ENCODE results near the gene C16orf89.

C16orf89 gene

DNA sequence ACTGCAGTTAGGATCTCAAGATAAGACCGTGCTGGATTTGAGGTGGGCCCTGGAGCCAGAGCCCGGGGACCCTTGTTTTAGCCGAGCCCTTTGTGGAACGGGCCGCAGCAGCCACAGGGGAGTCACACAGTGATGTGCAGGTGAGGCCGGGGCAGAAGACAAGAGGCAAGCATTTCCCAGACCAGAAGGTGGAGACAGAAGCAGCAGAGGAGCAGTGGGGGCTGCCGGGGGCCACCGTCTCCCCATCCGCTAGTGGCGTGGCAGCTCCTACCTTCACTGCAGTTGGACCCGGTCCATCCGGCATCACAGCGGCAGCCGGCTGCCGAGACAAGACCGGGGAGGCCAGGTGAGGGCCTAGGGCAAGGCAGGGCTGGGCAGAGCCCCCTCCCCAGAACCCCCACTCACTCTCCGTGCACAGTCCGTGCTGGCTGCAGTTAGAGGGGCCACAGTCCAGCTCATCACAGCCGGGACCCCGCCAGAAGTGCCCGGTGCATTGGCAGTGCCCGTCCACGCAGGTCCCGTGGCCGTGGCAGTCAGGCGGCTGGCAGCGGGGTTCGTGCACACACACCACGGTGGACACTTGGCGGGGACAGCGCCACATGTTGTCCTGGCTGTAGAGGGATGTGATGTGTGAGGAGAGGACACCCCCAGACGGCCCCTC is 38.1 kb downstream of the C16orf89 start:
- DNase-seq = no peak

DNA sequence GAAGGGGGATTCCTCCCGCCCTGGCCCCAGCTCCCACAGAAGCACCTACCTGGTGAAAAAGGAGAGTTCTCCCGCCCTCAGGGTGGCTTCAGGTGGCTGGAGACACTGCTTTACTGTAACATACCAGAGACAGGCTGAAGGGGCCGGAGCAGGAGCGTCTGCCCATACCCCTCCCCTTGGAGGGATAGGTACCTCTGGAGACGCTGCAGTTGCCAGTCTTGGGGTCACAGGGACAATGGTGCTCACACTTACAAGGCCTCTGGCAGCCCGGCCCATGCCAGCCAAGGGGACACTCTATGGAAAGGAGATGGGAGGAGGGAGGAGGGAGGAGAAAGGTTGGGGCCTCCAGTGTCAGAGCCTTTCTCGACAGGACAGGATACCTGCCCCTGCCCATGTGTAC is 38.7 kb downstream of the C16orf89 start:
- no peak for DNase-seq

- no peak for DNase-seq
Measured at GRCh38 chr16:5026664-5027063, 39.1 kb downstream of the C16orf89 start.

- DNase-seq = no peak
Measured at GRCh38 chr16:5025171-5025632, 40.6 kb downstream of the C16orf89 start.

DNA sequence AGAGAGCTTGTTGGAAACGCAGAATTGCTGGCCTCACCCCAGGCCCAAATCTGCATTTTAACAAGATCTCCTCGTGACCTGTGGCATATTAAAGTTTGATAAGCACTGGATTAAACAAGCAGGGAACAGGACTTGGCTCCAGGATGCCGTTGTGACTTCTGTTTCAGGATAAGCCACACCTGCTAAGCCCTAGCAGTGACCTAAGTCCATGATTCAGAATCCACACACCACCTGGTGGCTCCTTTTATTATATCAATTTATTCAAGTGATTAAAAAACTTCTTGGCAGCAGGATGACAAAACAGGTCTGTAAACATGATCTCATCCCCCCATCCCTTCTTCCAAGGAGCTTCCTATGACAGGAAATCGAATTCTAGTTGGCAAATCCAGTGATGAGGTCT is 41.1 kb downstream of the C16orf89 start:
- DNase-seq = no peak

DNA sequence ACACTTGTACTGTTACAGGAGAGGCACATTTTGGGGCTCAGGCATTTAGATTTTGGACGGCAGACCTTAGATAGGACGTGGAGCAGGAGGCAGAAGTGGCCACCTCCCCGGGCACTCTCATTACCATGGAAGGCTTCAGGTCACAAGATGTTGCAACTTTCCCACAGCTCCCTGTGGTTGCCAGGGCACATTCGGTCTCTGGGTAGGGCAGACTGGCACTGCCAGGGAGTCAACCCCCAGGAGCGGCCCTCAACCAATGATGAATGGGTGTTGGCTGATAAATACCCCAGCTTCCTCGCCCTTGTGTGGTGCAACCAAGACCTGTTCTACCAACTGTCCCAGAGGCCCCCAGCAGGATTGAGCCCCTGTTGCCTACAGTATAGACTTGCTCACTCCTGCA is 43.2 kb downstream of the C16orf89 start:
- DNase-seq = no peak

- DNase-seq = no peak
Measured at GRCh38 chr16:5020551-5020950, 45.2 kb downstream of the C16orf89 start.

DNA sequence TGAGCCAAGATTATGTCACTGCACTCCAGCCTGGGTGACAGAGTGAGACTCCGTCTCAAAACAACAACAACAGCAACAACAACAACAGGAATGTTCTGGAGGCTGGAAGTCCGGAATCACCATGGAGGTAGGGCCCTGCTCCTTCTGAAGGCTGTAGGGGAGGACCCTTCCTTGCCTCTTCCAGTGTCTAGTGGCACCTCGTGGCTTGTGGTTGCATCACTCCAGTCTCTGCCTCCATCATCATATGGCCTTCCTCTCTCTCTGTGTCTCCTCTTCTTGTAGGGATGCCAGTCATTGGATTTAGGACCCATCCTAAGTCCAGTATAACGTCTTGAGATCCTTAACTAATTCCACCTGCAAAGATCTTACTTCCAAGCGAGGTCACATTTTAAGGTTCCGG is 46.0 kb downstream of the C16orf89 start:
- no peak for DNase-seq

DNA sequence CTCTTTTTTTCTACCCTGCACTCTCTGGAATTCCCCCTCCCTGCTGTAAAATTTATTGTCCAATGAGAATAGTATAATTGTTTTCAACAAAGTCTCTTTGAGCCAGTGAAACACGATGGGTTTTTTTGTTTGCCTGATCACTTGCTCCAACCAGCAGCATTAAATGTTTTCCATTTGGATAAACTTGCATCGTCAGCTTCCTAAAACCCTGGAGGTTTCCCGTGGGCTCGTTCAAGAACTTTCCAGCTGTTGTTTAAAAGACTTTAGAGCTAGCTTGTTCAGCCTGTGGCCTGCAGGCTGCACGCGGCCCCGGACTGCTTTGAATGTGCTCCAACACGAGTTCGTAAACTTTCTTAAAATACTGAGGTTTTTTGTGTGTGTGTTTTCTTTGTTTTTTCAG is 47.0 kb downstream of the C16orf89 start:
- DNase-seq = no peak

DNA sequence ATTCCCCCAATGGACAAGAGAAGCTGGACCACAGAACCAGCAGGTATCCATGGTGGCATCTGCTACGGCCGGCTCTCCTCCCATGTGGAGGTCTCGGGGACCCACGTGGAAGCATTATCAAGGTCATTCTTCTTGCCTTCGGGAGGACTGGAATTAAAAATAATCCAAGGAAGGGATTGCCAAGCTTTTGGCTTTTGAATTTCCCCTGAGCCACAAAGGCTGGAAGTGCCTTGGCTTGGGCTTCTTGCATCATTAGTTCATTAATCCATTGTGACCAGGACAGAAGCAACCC is 48.1 kb downstream of the C16orf89 start:
- no peak for DNase-seq

GRCh38 chr16:5016967-5017677 is 48.6 kb downstream of the C16orf89 start:
- no peak for DNase-seq

DNA sequence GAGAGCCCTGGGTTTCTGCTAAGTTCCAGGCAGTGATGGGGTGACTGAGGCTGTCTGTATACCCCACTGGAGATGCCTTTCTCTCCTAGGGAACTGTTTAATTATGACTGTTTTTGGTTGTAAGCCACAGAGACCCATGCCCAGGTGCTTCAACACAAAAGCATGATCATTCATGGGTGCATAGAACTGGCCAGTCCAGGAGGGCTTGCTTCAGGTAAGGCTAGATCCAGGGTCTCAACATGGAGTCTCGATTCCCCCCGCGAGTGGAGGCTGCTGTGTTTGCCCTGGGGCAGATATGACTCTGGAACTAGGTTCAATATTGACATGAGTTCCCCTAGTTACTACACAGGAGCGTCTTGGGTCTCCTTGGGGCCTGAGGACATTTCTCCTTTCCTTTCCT is 49.9 kb downstream of the C16orf89 start:
- no peak for DNase-seq

DNA sequence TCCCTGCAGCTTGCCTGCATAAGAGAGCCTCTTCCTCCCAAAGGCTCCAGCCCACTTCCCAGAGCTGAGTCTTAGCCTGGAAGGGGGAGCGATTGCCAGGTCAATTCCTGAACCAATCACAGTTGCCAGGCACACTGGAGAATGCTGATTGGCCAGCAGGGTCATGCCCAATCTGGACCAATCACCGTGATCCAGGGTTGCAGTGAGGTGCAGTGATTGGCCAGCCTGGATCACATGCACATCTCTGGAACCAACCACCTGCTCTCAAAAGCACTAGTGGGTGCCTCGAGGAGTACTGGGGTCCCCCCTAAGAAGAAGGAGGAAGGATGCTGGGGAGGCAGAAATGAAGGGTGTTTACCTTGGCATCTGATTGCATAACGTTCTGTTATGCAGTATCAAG is 50.4 kb downstream of the C16orf89 start:
- no peak for DNase-seq

DNA sequence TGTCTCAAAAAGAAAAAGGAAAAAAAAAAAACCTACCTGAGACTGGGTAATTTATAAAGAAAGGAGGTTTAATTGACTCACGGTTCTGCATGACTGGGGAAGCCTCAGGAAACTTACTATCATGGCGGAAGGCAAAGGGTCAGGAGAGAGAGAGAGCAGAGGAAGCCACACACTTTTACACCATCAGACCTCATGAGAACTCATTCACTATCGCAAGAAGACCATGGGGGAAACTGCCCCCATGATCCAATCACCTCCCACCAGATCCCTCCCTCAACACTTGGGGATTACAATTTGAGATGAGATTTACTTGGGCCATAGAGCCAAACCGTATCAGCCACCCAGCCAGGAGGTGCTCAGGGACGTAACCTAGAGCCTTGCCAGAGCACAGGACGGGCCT is 52.9 kb downstream of the C16orf89 start:
- no peak for DNase-seq

DNA sequence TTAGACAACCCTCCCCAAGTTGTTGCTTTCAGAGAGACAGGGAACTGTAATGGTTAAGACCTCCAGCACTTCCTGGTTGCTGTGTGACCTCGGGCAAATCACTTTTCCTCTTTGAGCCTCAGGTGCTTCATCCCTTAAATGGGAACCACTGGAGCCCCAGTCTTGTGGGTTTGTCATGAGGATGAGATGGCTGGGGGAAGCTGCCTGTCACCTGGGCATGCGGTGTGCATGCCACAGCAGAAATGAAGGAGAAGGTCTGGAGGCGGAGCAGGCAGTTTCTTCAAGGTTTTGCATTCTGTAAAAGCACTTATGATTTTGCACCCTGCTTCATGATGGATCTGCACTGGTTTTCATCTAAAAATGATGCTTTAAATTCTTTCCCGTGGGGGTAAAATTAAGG is 54.1 kb downstream of the C16orf89 start:
- no peak for DNase-seq

DNA sequence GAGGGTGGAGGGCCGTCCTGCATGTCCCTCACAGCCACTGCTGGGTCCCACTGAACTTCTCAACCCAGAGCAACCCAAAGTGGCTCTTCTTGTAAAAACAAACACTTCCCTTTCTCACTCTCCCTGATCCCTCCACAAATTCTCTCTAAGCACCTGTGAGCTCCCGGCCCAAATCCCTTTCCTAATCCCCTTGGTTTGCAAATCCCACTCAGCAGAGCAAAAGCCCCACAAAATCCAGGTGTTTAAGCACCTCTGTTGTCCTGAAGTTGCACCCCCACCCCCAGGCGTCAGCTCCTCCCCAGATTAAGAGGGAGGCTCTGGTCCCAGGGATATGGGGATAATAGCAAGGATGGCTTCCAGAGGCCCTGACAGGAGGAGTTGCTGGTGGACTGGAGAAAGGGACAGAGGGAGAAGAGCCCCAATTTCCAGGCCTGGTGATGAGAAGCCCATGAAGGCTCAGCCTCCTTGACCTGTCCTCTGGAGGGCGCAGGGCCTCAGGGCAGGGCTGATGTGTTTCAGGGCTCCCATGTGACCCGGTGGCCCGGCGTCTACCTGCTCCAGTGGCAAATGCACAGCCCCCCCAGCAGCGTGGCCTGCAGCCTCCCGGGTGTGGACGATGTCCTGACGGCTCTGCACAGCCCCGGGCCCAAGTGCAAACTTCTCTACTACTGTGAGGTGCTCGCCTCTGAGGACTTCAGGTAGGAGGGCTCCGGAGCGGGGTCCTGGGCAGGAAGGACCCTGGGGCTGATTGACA is 55.0 kb downstream of the C16orf89 start:
- no peak for DNase-seq

- no peak for DNase-seq
Measured at GRCh38 chr16:5008311-5008731, 57.4 kb downstream of the C16orf89 start.

- DNase-seq = no peak
Measured at GRCh38 chr16:5007256-5007655, 58.5 kb downstream of the C16orf89 start.

- DNase-seq = no peak
Measured at GRCh38 chr16:5006348-5007193, 59.2 kb downstream of the C16orf89 start.

DNA sequence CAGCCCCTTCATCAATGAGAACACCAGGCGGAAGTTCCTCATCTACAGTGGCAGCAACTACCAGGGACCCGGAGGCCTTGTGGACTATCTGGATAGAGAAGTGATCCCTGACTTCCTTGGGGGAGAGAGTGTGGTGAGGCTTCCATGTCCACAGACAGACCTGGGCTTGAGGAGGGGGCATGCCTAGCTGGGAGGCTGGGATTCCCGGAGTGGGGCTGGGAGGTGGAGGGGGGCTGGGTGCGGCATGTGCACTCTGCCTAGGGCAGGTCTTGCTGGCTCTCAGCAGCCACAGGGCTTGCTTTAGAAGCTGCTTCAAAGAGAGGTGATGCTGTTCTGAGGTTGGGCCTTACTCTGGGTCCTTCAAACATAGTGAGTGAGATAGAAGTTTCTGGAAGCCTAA is 59.8 kb downstream of the C16orf89 start:
- no peak for DNase-seq

DNA sequence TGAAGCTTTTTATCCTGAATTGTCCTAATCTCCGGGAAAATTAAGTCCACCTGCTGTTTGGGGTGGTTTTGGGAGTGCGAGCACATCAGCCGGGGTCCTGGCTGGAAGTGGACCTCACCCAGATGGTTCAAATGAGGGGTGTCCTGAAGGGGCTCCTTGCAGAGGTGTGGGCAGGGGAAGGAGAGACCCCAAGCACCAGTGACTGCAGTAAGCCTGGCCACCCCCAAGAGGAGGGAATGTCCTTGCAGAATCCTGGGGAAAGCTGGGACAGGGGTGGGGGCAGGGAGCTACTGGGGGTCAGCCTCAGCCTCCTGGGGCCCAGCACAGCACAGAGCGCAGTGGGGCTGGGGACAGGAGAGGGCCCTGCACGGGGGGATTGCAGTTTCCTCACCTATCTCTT is 61.4 kb downstream of the C16orf89 start:
- no peak for DNase-seq

GRCh38 chr16:5003828-5004227 is 61.9 kb downstream of the C16orf89 start:
- no peak for DNase-seq

- no peak for DNase-seq
Measured at GRCh38 chr16:5003211-5003610, 62.5 kb downstream of the C16orf89 start.

Data from T-helper 9 cell (primary cell).